Left ventricle myocardium inferior (tissue), 1 donor: ENCODE results near the gene PLXNA4. TPM values are rescaled to one million over a fixed set of nuclear protein-coding genes. Genes with fewer than 3 reads are reported as not detected.

Experiments
- DNase-seq: peaks from one replicate; pipeline ENCODE4 v3.0.0-alpha.2; 2020
- H3K27ac ChIP-seq: fragments of 200-600 bp; replicated peaks from 2 replicates; pipeline ENCODE4 v1.8.0; 2021
- H3K27me3 ChIP-seq: fragments of 200-600 bp; 2 replicates; pipeline ENCODE4 v1.8.0; 2021; ENCODE audit warnings: low read depth
- H3K36me3 ChIP-seq: fragments of 200-600 bp; 2 replicates; pipeline ENCODE4 v1.8.0; 2021
- H3K4me1 ChIP-seq: fragments of 200-600 bp; 2 replicates; pipeline ENCODE4 v1.8.0; 2021
- H3K4me3 ChIP-seq: fragments of 200-600 bp; 2 replicates; pipeline ENCODE4 v1.8.0; 2021; ENCODE audit warnings: mild to moderate bottlenecking, moderate library complexity
- H3K9me3 ChIP-seq: fragments of 200-600 bp; replicated peaks from 2 replicates; pipeline ENCODE4 v1.8.0; 2021
- CTCF ChIP-seq: fragments of 200-600 bp; IDR thresholded peaks from 2 replicates; pipeline ENCODE4 v1.8.0; 2021; ENCODE audit warnings: antibody characterized with exemption, mild to moderate bottlenecking, borderline replicate concordance
- intact Hi-C: fragments of 100-400 bp; cut with micrococcal nuclease; formaldehyde crosslinking; loops from one replicate; pipeline ENCODE4 v1.11.0; 2022
- total RNA-seq: library from RNA; stranded (reverse); fragmentation: NEBNext Ultra II Directional; extraction: Animal tissue kit (Norgen Biotek cat#: 25700); gene quantifications from one replicate; pipeline ENCODE4 v1.2.1, GENCODE V29; 2021
- donor health status: DM: no; HTN: yes; CAD: no; lungs with severe emphysema.

PLXNA4 gene
- total RNA-seq, 1 donor from 2014 or later: 18.1 TPM

GRCh38 chr7:132438926-132439325 is 137.3 kb downstream of the PLXNA4 start:
- H3K4me3 ChIP-seq: no peak overlapping the region
- H3K36me3 ChIP-seq: no peaks in the 10 kb centered on the region
- no peak for DNase-seq
- no peak overlapping the region for H3K27ac ChIP-seq
- intact Hi-C loops: no loop called here
- peaks cover 79% of the 10 kb centered on the region for H3K4me1 ChIP-seq
- no peak for TF ChIP-seq CTCF
- H3K9me3 ChIP-seq: no peaks in the 10 kb centered on the region
- no peaks in the 10 kb centered on the region for H3K27me3 ChIP-seq

DNA sequence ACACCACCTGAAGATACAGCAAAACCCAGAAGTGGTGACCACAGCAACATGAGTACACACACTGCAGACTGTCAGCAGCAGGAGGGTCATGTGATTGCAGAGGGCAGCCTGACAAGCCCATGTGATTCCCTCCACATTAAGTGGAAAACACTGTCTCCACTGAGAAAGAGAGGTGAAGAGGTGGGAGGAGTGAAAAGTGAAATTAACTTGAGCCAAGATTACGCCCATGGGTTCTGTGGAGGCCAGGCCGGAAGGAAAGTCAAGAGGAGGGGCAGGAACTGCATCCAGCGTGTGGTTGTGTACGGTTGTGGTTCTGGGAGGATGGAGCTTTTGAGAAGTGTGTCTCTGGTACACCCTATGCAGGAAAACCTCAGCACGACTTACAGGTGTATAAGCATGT is 138.5 kb downstream of the PLXNA4 start:
- Histone ChIP-seq H3K4me1 (peaks cover 75% of the 10 kb centered on the region), H3K9me3 (no peaks in the 10 kb centered on the region), H3K27ac (peak overlapping the region; percentile 42), H3K4me3 (no peak overlapping the region), H3K36me3 (no peaks in the 10 kb centered on the region), H3K27me3 (no peaks in the 10 kb centered on the region)
- intact Hi-C loops: no loop called here
- no peak for TF ChIP-seq CTCF
- DNase-seq: no peak

- no peaks in the 10 kb centered on the region for H3K36me3 ChIP-seq
- no peak for DNase-seq
- TF ChIP-seq CTCF: no peak
- no peak overlapping the region for H3K4me3 ChIP-seq
- intact Hi-C loops: no loop called here
- H3K27ac ChIP-seq: peak overlapping the region; percentile 46
- peaks cover 72% of the 10 kb centered on the region for H3K4me1 ChIP-seq
- H3K9me3 ChIP-seq: no peaks in the 10 kb centered on the region
- no peaks in the 10 kb centered on the region for H3K27me3 ChIP-seq
Measured at GRCh38 chr7:132436121-132436520, 140.1 kb downstream of the PLXNA4 start.

DNA sequence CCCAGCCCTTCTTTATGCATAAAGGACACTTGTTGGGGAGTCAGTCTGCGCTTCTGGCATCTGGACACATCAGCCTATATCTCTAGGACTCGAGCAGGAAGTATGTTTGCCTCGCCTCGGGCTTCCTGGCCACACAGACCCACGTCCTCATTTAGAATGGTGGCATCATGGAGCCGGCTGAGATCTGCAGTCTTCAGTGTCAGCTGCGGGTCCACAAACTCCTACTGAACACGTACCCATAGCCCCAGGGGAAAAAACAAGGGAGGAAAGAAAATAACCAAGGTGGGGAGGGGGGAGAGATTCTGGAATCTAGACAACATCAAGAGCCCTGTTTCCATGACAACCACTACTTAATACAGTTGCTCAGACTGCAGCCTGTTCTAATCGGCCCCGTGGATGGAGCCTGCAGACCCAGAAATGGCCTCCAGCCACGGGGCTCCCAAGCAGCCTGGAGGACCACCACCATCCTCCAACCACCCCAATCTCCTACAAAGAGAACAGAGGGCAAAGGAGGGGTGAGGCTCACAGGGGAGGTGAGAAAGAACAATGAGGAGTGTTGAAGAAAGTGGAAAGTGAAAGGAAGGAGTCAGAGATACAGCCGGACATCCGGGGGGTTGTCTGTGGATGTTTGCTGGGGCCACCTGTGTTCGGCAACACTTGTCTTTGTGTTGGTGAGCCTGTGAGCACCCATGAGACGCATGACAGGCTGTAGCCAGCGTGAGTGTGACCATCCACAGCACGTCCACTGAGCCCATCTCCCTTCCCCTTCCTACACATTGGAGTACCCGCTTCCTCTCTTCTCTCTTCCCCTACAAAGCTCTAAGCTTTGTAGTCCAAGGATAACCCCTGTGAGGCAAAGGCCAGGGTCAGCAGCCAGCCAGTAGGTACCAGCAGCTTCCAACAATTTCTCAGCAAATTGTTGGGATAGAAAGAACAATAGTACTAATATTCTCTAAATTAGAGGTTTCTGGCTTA is 141.0 kb downstream of the PLXNA4 start:
- no peaks in the 10 kb centered on the region for H3K36me3 ChIP-seq
- peak overlapping the region; percentile 46 for H3K27ac ChIP-seq
- no peaks in the 10 kb centered on the region for H3K9me3 ChIP-seq
- H3K4me3 ChIP-seq: peak overlapping the region; percentile 25
- peaks cover 72% of the 10 kb centered on the region for H3K4me1 ChIP-seq
- no peaks in the 10 kb centered on the region for H3K27me3 ChIP-seq
- no peak for TF ChIP-seq CTCF
- intact Hi-C loops: no loop called here
- no peak for DNase-seq

- no peak for TF ChIP-seq CTCF
- Histone ChIP-seq H3K4me3 (no peak overlapping the region), H3K27ac (no peak overlapping the region), H3K4me1 (peaks cover 67% of the 10 kb centered on the region), H3K27me3 (no peaks in the 10 kb centered on the region), H3K36me3 (no peaks in the 10 kb centered on the region), H3K9me3 (no peaks in the 10 kb centered on the region)
- intact Hi-C loops: no loop called here
- no peak for DNase-seq
Measured at GRCh38 chr7:132434041-132434440, 142.2 kb downstream of the PLXNA4 start.
